ENCODE results near the gene PID1. TPM values are rescaled to one million over a fixed set of nuclear protein-coding genes. Genes with fewer than 3 reads are reported as not detected.

PID1 gene
- total RNA-seq, 2 donors from 2014 or later, result 0.55 to 1.6 TPM

GRCh38 chr2:229150317-229150716 lies 120.8 kb downstream of the PID1 start:
- WGBS, 2 experiments (ENCODE audit: insufficient coverage in 1 of 2, insufficient read length in 1 of 2), result 93 to 100% methylated on average over 2 to 4 of the region's 4 CpGs
- Histone ChIP-seq H3K27me3 (ENCODE audit: control insufficient read depth, insufficient read depth, low read length, poor library complexity, severe bottlenecking) (no peaks in the 10 kb centered on the region), H3K4me1 (ENCODE audit: control insufficient read depth, insufficient read depth, low read length) (no peaks in the 10 kb centered on the region), H3K4me3 (ENCODE audit: low read length) (no peak overlapping the region), H3K9ac (ENCODE audit: extremely low read depth, low read length, poor library complexity, severe bottlenecking) (no peak overlapping the region), H3K27ac (ENCODE audit: low read depth, low read length) (no peak overlapping the region), H3K9me3 (ENCODE audit: control insufficient read depth, low read length) (no peaks in the 10 kb centered on the region), H3K36me3 (ENCODE audit: control insufficient read depth, insufficient read depth, low read length) (no peaks in the 10 kb centered on the region)
- Mint-ChIP-seq H3K4me1 (no peaks in the 10 kb centered on the region), H3K4me3 (no peak overlapping the region), H3K36me3 (ENCODE audit: low read depth) (no peaks in the 10 kb centered on the region), H3K27me3 (ENCODE audit: insufficient read depth) (no peaks in the 10 kb centered on the region), H3K27ac (no peak overlapping the region), H3K9me3 (no peaks in the 10 kb centered on the region)
- no peak for DNase-seq
- TF ChIP-seq, protein P1, sequence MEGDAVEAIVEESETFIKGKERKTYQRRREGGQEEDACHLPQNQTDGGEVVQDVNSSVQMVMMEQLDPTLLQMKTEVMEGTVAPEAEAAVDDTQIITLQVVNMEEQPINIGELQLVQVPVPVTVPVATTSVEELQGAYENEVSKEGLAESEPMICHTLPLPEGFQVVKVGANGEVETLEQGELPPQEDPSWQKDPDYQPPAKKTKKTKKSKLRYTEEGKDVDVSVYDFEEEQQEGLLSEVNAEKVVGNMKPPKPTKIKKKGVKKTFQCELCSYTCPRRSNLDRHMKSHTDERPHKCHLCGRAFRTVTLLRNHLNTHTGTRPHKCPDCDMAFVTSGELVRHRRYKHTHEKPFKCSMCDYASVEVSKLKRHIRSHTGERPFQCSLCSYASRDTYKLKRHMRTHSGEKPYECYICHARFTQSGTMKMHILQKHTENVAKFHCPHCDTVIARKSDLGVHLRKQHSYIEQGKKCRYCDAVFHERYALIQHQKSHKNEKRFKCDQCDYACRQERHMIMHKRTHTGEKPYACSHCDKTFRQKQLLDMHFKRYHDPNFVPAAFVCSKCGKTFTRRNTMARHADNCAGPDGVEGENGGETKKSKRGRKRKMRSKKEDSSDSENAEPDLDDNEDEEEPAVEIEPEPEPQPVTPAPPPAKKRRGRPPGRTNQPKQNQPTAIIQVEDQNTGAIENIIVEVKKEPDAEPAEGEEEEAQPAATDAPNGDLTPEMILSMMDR (conservative IDR thresholded peaks at IDR 0.05), result no peak

DNA sequence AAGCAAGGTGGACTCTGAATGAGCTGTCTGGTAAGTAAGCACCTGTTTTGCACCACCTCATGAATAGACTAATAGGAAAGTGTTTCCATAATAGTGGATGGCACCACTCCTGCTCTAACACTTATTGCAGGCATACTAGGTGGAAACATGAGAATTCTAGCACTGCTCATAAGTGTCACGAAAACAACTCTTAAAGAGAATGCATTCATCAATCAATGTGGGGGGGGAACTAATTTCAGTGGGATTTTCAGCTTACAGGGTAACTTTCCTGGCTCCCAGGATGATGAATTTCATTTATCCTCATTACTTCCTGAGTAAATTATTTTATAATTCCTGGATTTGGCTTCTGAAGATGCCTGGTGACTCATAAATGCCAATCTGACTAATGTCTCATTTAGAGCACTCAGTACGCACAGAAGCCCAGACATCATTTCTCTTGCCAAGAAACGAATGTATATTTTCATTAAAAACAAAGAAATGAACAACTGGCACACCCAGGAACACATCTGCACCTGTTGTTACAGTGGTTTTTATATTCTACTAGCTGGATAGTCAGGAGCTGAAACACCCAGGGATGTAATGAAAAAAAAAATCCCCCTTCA lies 129.6 kb downstream of the PID1 start:
- Mint-ChIP-seq H3K4me3 (no peak overlapping the region), H3K36me3 (ENCODE audit: low read depth) (no peaks in the 10 kb centered on the region), H3K27ac (no peak overlapping the region), H3K27me3 (ENCODE audit: insufficient read depth) (no peaks in the 10 kb centered on the region), H3K9me3 (peaks cover 2% of the 10 kb centered on the region), H3K4me1 (no peaks in the 10 kb centered on the region)
- DNase-seq, result no peak
- Histone ChIP-seq H3K9ac (ENCODE audit: extremely low read depth, low read length, poor library complexity, severe bottlenecking) (no peak overlapping the region), H3K36me3 (ENCODE audit: control insufficient read depth, insufficient read depth, low read length) (no peaks in the 10 kb centered on the region), H3K27me3 (ENCODE audit: control insufficient read depth, insufficient read depth, low read length, poor library complexity, severe bottlenecking) (no peaks in the 10 kb centered on the region), H3K4me3 (ENCODE audit: low read length) (no peak overlapping the region), H3K9me3 (ENCODE audit: control insufficient read depth, low read length) (no peaks in the 10 kb centered on the region), H3K4me1 (ENCODE audit: control insufficient read depth, insufficient read depth, low read length) (no peaks in the 10 kb centered on the region), H3K27ac (ENCODE audit: low read depth, low read length) (no peak overlapping the region)
- TF ChIP-seq, protein P1 (conservative IDR thresholded peaks at IDR 0.05), result no peak
- WGBS, 2 experiments (ENCODE audit: insufficient coverage in 1 of 2, insufficient read length in 1 of 2), result 88 to 100% methylated on average over 1 to 3 of the region's 3 CpGs

DNA sequence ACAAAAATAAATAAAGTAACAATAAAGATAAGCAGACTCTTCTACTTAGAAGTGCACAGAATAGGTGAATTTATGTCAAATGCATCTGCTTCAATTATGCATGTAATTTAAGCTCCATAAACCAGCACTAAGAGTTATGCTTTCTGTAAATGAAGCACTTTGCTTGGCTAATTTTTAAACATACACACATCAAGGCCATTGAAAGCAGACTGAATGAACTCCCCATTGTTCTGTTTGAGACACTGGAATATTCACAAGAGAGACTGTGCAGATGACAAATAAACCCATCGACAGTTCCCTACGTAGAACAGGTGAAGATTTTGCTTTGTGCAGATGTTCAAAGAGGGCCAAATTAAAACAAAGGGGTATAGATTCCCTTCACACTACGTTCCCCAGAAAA lies 133.4 kb downstream of the PID1 start:
- Histone ChIP-seq H3K27me3 (ENCODE audit: control insufficient read depth, insufficient read depth, low read length, poor library complexity, severe bottlenecking) (no peaks in the 10 kb centered on the region), H3K9me3 (ENCODE audit: control insufficient read depth, low read length) (no peaks in the 10 kb centered on the region), H3K4me1 (ENCODE audit: control insufficient read depth, insufficient read depth, low read length) (no peaks in the 10 kb centered on the region), H3K36me3 (ENCODE audit: control insufficient read depth, insufficient read depth, low read length) (no peaks in the 10 kb centered on the region), H3K27ac (ENCODE audit: low read depth, low read length) (no peak overlapping the region), H3K9ac (ENCODE audit: extremely low read depth, low read length, poor library complexity, severe bottlenecking) (no peak overlapping the region), H3K4me3 (ENCODE audit: low read length) (no peak overlapping the region)
- no peak overlapping the region for H3K27ac Mint-ChIP-seq
- no peaks in the 10 kb centered on the region for H3K27me3 Mint-ChIP-seq (ENCODE audit: insufficient read depth)
- no peaks in the 10 kb centered on the region for H3K36me3 Mint-ChIP-seq (ENCODE audit: low read depth)
- H3K4me3 Mint-ChIP-seq, result no peak overlapping the region
- WGBS, 2 experiments (ENCODE audit: insufficient coverage in 1 of 2, insufficient read length in 1 of 2), result 67 to 86% methylated on average over 1 to 3 of the region's 3 CpGs
- DNase-seq, result no peak
- H3K4me1 Mint-ChIP-seq, result no peaks in the 10 kb centered on the region
- H3K9me3 Mint-ChIP-seq, result no peaks in the 10 kb centered on the region
- TF ChIP-seq, protein P1 (conservative IDR thresholded peaks at IDR 0.05), result no peak

Measured in endodermal cell (in vitro differentiated cells).